DOHH2 (cell line): Measurements from ENCODE around the gene KIF6.

Source experiments
- H3F3A ChIP-seq: fragments of 200-600 bp; sonication (generic), shearing (Covaris generic); 2 replicates; pipeline ENCODE4 v1.6.0; 2016; ENCODE audit warnings: antibody characterized with exemption, mild to moderate bottlenecking; ENCODE audit not compliant: control insufficient read depth, insufficient read depth
- H3K27ac ChIP-seq: fragments of 200-600 bp; sonication (generic); 2 replicates; pipeline ENCODE4 v1.5.1; 2014; ENCODE audit warnings: low read depth, mild to moderate bottlenecking, low read length, moderate library complexity
- H3K27me3 ChIP-seq: fragments of 200-600 bp; sonication (generic); 2 replicates; pipeline ENCODE4 v1.6.1; 2014; ENCODE audit warnings: mild to moderate bottlenecking, low read length, mixed read lengths; ENCODE audit not compliant: control insufficient read depth
- H3K36me3 ChIP-seq: fragments of 200-600 bp; sonication (generic); 2 replicates; pipeline ENCODE4 v1.6.1; 2014; ENCODE audit warnings: mild to moderate bottlenecking, low read length, moderate library complexity, mixed read lengths; ENCODE audit not compliant: control insufficient read depth
- H3K4me1 ChIP-seq: fragments of 200-600 bp; sonication (generic); 2 replicates; pipeline ENCODE4 v1.6.1; 2014; ENCODE audit warnings: mild to moderate bottlenecking, low read length, mixed read lengths; ENCODE audit not compliant: control insufficient read depth
- H3K4me2 ChIP-seq: fragments of 200-600 bp; sonication (generic); 2 replicates; pipeline ENCODE4 v1.6.0; 2014; ENCODE audit warnings: mild to moderate bottlenecking, low read length, moderate library complexity
- H3K4me3 ChIP-seq: fragments of 200-600 bp; sonication (generic); 2 replicates; pipeline ENCODE4 v1.5.1; 2014; ENCODE audit warnings: mild to moderate bottlenecking, low read length, mixed read lengths
- H3K79me2 ChIP-seq: fragments of 200-600 bp; sonication (generic); 2 replicates; pipeline ENCODE4 v1.6.1; 2014; ENCODE audit warnings: mild to moderate bottlenecking, low read length, mixed read lengths; ENCODE audit not compliant: control insufficient read depth
- H3K9me2 ChIP-seq: fragments of 200-600 bp; sonication (generic); replicated peaks from 2 replicates; pipeline ENCODE4 v1.6.1; 2014; ENCODE audit warnings: mild to moderate bottlenecking, low read length, mixed read lengths; ENCODE audit not compliant: control insufficient read depth
- H3K9me3 ChIP-seq: fragments of 200-600 bp; sonication (generic); 2 replicates; pipeline ENCODE4 v1.6.1; 2014; ENCODE audit warnings: antibody characterized with exemption, low read length, mixed read lengths; ENCODE audit not compliant: control insufficient read depth, insufficient read depth
- H4K20me1 ChIP-seq: fragments of 200-600 bp; sonication (generic); 2 replicates; pipeline ENCODE4 v1.6.0; 2014; ENCODE audit warnings: low read depth, mild to moderate bottlenecking, antibody characterized with exemption, low read length, moderate library complexity; ENCODE audit not compliant: control insufficient read depth, insufficient read depth
- EZH2phosphoT487 ChIP-seq: fragments of 200-600 bp; sonication (generic); IDR thresholded peaks from 2 replicates; pipeline ENCODE4 v1.6.1; 2017; ENCODE audit warnings: borderline replicate concordance, mild to moderate bottlenecking, antibody characterized with exemption, low read length, moderate library complexity, mixed read lengths
- TF ChIP-seq, protein P1 (sequence below): fragments of 200-600 bp; sonication (generic); IDR thresholded peaks from one replicate; pipeline ENCODE4 v1.5.1; 2014; ENCODE audit warnings: antibody characterized with exemption, mild to moderate bottlenecking, low read depth, low read length; ENCODE audit not compliant: poor library complexity, severe bottlenecking

Gene KIF6

GRCh38 chr6:39602601-39603519, 122.3 kb downstream of the KIF6 start:
- H3K4me2 ChIP-seq, result no peak overlapping the region
- TF ChIP-seq, protein P1, sequence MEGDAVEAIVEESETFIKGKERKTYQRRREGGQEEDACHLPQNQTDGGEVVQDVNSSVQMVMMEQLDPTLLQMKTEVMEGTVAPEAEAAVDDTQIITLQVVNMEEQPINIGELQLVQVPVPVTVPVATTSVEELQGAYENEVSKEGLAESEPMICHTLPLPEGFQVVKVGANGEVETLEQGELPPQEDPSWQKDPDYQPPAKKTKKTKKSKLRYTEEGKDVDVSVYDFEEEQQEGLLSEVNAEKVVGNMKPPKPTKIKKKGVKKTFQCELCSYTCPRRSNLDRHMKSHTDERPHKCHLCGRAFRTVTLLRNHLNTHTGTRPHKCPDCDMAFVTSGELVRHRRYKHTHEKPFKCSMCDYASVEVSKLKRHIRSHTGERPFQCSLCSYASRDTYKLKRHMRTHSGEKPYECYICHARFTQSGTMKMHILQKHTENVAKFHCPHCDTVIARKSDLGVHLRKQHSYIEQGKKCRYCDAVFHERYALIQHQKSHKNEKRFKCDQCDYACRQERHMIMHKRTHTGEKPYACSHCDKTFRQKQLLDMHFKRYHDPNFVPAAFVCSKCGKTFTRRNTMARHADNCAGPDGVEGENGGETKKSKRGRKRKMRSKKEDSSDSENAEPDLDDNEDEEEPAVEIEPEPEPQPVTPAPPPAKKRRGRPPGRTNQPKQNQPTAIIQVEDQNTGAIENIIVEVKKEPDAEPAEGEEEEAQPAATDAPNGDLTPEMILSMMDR, result no peak
- TF ChIP-seq EZH2phosphoT487, result no peak
- H3K79me2 ChIP-seq, result no peaks in the 10 kb centered on the region
- no peak overlapping the region for H3K4me3 ChIP-seq
- no peaks in the 10 kb centered on the region for H3F3A ChIP-seq
- H3K9me2 ChIP-seq, result no peaks in the 10 kb centered on the region
- H4K20me1 ChIP-seq, result no peaks in the 10 kb centered on the region
- no peaks in the 10 kb centered on the region for H3K27me3 ChIP-seq
- H3K4me1 ChIP-seq, result no peaks in the 10 kb centered on the region
- H3K36me3 ChIP-seq, result no peaks in the 10 kb centered on the region
- H3K27ac ChIP-seq, result no peak overlapping the region
- no peaks in the 10 kb centered on the region for H3K9me3 ChIP-seq

DNA sequence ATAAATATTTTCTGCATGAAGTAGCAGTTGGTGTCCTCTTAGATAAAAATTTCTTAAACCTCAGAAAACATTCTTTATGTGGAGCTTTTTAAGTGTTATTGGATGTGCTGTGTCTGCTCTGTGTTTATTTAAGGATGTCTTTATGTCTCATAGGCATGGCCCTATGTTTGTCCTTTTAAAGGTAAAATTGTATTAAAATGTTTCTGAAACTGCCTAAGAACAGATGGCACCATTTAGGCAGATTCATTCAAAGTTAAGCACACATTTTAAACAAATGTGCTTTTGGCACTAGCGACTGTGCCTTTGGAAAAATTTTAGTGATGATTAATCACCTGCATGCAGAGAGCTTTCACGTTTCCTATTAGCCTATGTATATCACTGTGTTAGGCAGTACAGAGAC, 125.2 kb downstream of the KIF6 start:
- Histone ChIP-seq H3K9me2 (no peaks in the 10 kb centered on the region), H3K9me3 (no peaks in the 10 kb centered on the region), H3K79me2 (no peaks in the 10 kb centered on the region), H4K20me1 (no peaks in the 10 kb centered on the region), H3K27me3 (no peaks in the 10 kb centered on the region), H3K27ac (no peak overlapping the region), H3K4me2 (no peak overlapping the region), H3K4me3 (no peak overlapping the region), H3K4me1 (no peaks in the 10 kb centered on the region), H3F3A (no peaks in the 10 kb centered on the region), H3K36me3 (no peaks in the 10 kb centered on the region)
- TF ChIP-seq EZH2phosphoT487, result no peak
- TF ChIP-seq, protein P1, result no peak

DNA sequence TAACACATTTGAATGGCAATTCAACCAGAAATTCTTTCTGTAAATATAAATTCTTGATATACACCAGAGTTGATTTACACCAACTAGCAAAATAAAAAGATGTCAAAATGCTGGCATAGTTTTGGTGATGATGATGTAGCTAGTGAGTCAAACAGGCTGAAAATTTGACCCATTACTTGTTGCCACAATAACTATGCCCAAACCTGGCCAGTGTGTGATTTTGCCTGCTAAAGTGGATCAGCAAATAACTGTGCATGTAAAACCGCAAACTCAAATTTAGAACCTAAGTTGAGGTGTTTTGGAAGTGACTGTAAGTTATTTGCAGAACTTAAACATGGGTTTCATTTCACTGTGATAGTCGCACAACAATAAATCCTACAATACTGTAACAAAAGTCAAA, 125.9 kb downstream of the KIF6 start:
- Histone ChIP-seq H3K36me3 (no peaks in the 10 kb centered on the region), H3K9me2 (no peaks in the 10 kb centered on the region), H3F3A (no peaks in the 10 kb centered on the region), H3K4me2 (no peak overlapping the region), H3K9me3 (no peaks in the 10 kb centered on the region), H3K27me3 (no peaks in the 10 kb centered on the region), H3K4me3 (no peak overlapping the region), H4K20me1 (no peaks in the 10 kb centered on the region), H3K79me2 (no peaks in the 10 kb centered on the region), H3K27ac (no peak overlapping the region), H3K4me1 (no peaks in the 10 kb centered on the region)
- TF ChIP-seq, protein P1, result no peak
- TF ChIP-seq EZH2phosphoT487, result no peak
